Natural killer cell (primary cell): Measurements from ENCODE around the gene STX10. TPM values are rescaled to one million over a fixed set of nuclear protein-coding genes. Genes with fewer than 3 reads are reported as not detected.
A peak's percentile ranks its signal among the peaks of the same experiment; 100 is the strongest.

Experiments
- ATAC-seq, 3 donors: fragments of 150-1000 bp in 2 of 3; fragments of 200-7000 bp in 1 of 3; cut with Tn5 transposase; 1 replicate in 1 of 3; 2 replicates in 2 of 3; pipeline ENCODE4 v1.10.0; 2021; ENCODE audit warnings: mild to moderate bottlenecking in 2 of 3, moderate library complexity in 2 of 3
- DNase-seq, 2 donors: peaks; one replicate each; pipeline versions ENCODE4 v3.0.0 to v3.0.0-alpha.2; 2013 to 2021; ENCODE audit warnings: mixed read lengths in 1 of 2
- H3K27ac ChIP-seq: one replicate; pipeline ENCODE4 v1.5.1; 2013; ENCODE audit warnings: mild to moderate bottlenecking, low read length
- H3K27me3 ChIP-seq: one replicate; pipeline ENCODE4 v1.6.1; 2013; ENCODE audit warnings: low read length; ENCODE audit not compliant: control insufficient read depth, insufficient read depth
- H3K36me3 ChIP-seq: one replicate; pipeline ENCODE4 v1.6.1; 2013; ENCODE audit warnings: low read length; ENCODE audit not compliant: control insufficient read depth, insufficient read depth
- H3K4me1 ChIP-seq: one replicate; pipeline ENCODE4 v1.6.1; 2013; ENCODE audit warnings: low read length; ENCODE audit not compliant: control insufficient read depth, insufficient read depth
- H3K4me3 ChIP-seq: one replicate; pipeline ENCODE4 v1.5.1; 2013; ENCODE audit warnings: low read length
- H3K9me3 ChIP-seq: one replicate; pipeline ENCODE4 v1.6.1; 2013; ENCODE audit warnings: low read length; ENCODE audit not compliant: control insufficient read depth, insufficient read depth
- H3K27ac Mint-ChIP-seq, 2 donors: one replicate each; pipeline ENCODE4 v1.8.0; 2022; ENCODE audit warnings: mild to moderate bottlenecking in 2 of 2, mixed read lengths in 2 of 2, moderate library complexity in 1 of 2
- H3K27me3 Mint-ChIP-seq, 2 donors: one replicate each; pipeline ENCODE4 v1.8.0; 2022; ENCODE audit warnings: low read depth in 2 of 2, mixed read lengths in 2 of 2
- H3K36me3 Mint-ChIP-seq: one replicate; pipeline ENCODE4 v1.8.0; 2022; ENCODE audit warnings: mixed read lengths
- H3K4me1 Mint-ChIP-seq, 2 donors: one replicate each; pipeline ENCODE4 v1.8.0; 2022; ENCODE audit warnings: mixed read lengths in 2 of 2
- H3K4me3 Mint-ChIP-seq: one replicate; pipeline ENCODE4 v1.8.0; 2022; ENCODE audit warnings: mild to moderate bottlenecking, moderate library complexity, mixed read lengths
- H3K9me3 Mint-ChIP-seq, 2 donors: one replicate each; pipeline ENCODE4 v1.8.0; 2022; ENCODE audit warnings: mixed read lengths in 2 of 2
- CTCF ChIP-seq: fragments of 200-600 bp; IDR thresholded peaks from one replicate; pipeline ENCODE4 v1.8.0; 2022; ENCODE audit warnings: antibody characterized with exemption
- WGBS: methylation state at CpG from one replicate; pipeline ENCODE4 v1.1.7; 2013; ENCODE audit warnings: missing lambda C conversion rate; ENCODE audit not compliant: insufficient coverage; 5-methylcytosine and 5-hydroxymethylcytosine counted together
- intact Hi-C: fragments of 100-400 bp; cut with micrococcal nuclease; formaldehyde crosslinking; loops from one replicate; pipeline ENCODE4 v1.14.2; 2022
- total RNA-seq, 4 donors: library from RNA; stranded (reverse); fragments of 120-200 nt in 1 of 4; gene quantifications; one replicate each; pipeline versions ENCODE4 v1.2.3 to v1.2.4, GENCODE V29; 2013 to 2022

STX10 gene
- total RNA-seq, 3 donors from 2014 or later (not counting 1 experiment from before 2014, with no cell fraction given): 39.2 to 46.9 (median 42.0) TPM

GRCh38 chr19:13173139-13173737 lies 23.1 kb upstream of the STX10 start:
- Histone ChIP-seq H3K36me3 (no peaks in the 10 kb centered on the region), H3K27ac (peak overlapping the region; percentile 80), H3K4me3 (no peak overlapping the region), H3K4me1 (peaks cover 59% of the 10 kb centered on the region), H3K27me3 (no peaks in the 10 kb centered on the region), H3K9me3 (no peaks in the 10 kb centered on the region)
- TF ChIP-seq CTCF: no peak
- Mint-ChIP-seq H3K27ac (peak overlapping the region; percentile 84 to 88), H3K9me3 (no peaks in the 10 kb centered on the region), H3K36me3 (no peaks in the 10 kb centered on the region), H3K4me3 (peak overlapping the region; percentile 37), H3K4me1 (peaks cover 35 to 48% of the 10 kb centered on the region in 2 donors), H3K27me3 (no peaks in the 10 kb centered on the region)
- 78% methylated on average over 6 of the region's 12 CpGs for WGBS
- DNase-seq (no peak), ATAC-seq (peak in 1 of 3 donors; percentile 13)
- intact Hi-C loops: no loop called here

GRCh38 chr19:13172346-13173138 lies 22.4 kb upstream of the STX10 start:
- no peaks in the 10 kb centered on the region for H3K27me3 Mint-ChIP-seq
- peak overlapping the region; percentile 84 to 88 for H3K27ac Mint-ChIP-seq
- H3K4me1 ChIP-seq: peaks cover 66% of the 10 kb centered on the region
- no peaks in the 10 kb centered on the region for H3K36me3 Mint-ChIP-seq
- peak in 2 of 3 donors; percentile 5 to 25 for ATAC-seq
- DNase-seq: peak; percentile 49 to 87
- H3K4me1 Mint-ChIP-seq: peaks cover 40 to 55% of the 10 kb centered on the region in 2 donors
- TF ChIP-seq CTCF: no peak
- H3K9me3 Mint-ChIP-seq: no peaks in the 10 kb centered on the region
- peak overlapping the region; percentile 80 for H3K27ac ChIP-seq
- H3K27me3 ChIP-seq: no peaks in the 10 kb centered on the region
- intact Hi-C loops: no loop called here
- H3K9me3 ChIP-seq: no peaks in the 10 kb centered on the region
- H3K36me3 ChIP-seq: no peaks in the 10 kb centered on the region
- H3K4me3 Mint-ChIP-seq: peak overlapping the region; percentile 61
- peak overlapping the region; percentile 7 for H3K4me3 ChIP-seq
- 26% methylated on average over 16 of the region's 18 CpGs for WGBS

GRCh38 chr19:13171146-13171545 lies 21.0 kb upstream of the STX10 start:
- Mint-ChIP-seq H3K4me1 (peaks cover 50 to 67% of the 10 kb centered on the region in 2 donors), H3K36me3 (no peaks in the 10 kb centered on the region), H3K9me3 (no peaks in the 10 kb centered on the region), H3K27me3 (no peaks in the 10 kb centered on the region), H3K4me3 (peak overlapping the region; percentile 15), H3K27ac (peak overlapping the region; percentile 84 to 88)
- no peak overlapping the region for H3K4me3 ChIP-seq
- no peaks in the 10 kb centered on the region for H3K9me3 ChIP-seq
- peaks cover 80% of the 10 kb centered on the region for H3K4me1 ChIP-seq
- TF ChIP-seq CTCF: no peak
- no peaks in the 10 kb centered on the region for H3K36me3 ChIP-seq
- H3K27ac ChIP-seq: no peak overlapping the region
- no peak for DNase-seq
- H3K27me3 ChIP-seq: no peaks in the 10 kb centered on the region
- no peak for ATAC-seq
- WGBS: 94% methylated on average over 7 of the region's 7 CpGs
- intact Hi-C loops: no loop called here
